NCI-H2171 (cell line): ENCODE results near the gene USP54.
A peak's percentile ranks its signal among the peaks of the same experiment; 100 is the strongest.
"Not testable (repeated sequence)": the region's sequence is repeated elsewhere in the genome, so short reads cannot be mapped to it uniquely, and the experiment has no call there.

ENCODE experiments used
- DNase-seq: peaks from one replicate; lab custom pipeline; 2025; lab: John Stamatoyannopoulos, UW

USP54 gene

DNA sequence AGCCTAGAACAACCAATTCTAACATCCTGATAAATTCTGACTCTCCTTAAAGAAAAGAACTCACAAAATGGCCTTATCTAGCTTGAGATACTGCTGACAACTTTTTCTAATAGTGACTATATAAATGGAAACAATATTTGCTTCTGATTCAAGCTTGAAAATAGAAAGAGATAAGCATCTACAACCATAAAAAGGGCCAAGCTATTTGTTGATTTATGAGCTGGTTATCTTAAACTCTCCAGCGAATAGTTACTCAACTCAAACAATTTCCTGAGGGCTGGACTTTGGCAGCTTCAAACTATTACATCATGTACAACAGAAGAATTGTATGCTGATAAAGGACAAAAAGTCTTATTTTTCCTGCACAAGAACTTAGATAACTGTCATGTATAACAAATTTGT lies 4.6 kb downstream of the USP54 start:
- DNase-seq, result no peak

DNA sequence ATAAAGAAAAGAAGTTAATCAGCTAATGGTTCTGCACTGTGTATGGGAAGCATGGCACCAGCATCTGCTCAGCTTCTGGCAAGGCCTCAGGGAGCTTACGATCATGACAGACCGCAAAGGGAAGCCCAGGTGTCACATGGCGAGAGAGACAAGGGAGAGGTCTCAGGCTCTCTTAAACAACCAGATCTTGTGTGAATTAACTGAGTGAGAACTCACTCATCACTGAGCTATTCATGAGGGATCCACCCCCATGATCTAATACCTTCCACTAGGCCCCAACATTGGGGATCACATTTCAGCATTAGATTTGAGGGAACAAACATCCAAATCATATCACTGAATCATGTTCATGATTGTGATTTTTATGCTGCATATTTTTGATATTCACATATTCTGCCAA lies 5.8 kb downstream of the USP54 start:
- DNase-seq, result no peak

DNA sequence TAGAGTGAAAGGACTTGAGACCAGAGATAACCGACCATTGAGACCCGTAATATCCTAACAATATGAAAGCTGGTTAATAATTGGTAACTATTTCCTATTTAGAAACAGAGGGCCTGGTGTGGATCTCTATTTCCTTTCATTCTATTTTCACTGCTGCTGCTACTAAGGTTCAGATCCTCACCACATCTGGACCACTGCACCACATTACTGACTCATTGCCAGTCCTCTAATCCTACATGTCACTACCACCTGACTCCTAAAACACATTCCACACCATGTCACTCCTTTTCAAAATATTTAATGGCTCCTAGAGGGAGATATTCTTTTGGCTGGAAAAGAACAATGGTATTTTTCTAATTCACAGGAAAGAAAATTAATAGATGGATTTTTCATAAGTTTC lies 6.4 kb downstream of the USP54 start:
- DNase-seq, result no peak

- DNase-seq, result no peak
These were observed 9.2 kb downstream of the USP54 start for GRCh38 chr10:73581918-73582317.

DNA sequence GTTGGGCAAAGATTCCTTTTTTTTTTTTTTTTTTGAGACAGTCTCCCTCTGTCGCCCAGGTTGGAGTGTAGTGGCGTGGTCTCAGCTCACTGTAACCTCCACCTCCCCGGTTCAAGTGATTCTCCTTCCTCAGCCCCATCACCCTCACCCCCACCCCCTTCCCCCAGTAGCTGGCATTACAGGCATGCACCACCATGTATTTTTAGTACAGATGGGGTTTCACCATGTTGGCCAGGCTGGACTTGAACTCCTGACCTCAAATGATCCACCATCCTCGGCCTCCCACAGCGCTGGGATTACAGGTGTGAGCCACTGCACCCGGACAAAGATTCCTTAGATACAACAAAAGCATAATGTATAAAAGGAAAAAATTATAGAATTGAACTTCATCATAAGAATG lies 12.2 kb downstream of the USP54 start:
- not testable (repeated sequence) for DNase-seq

- no peak for DNase-seq
These were observed 13.4 kb downstream of the USP54 start for GRCh38 chr10:73577788-73578187.

GRCh38 chr10:73576890-73577591 lies 14.1 kb downstream of the USP54 start:
- no peak for DNase-seq

DNA sequence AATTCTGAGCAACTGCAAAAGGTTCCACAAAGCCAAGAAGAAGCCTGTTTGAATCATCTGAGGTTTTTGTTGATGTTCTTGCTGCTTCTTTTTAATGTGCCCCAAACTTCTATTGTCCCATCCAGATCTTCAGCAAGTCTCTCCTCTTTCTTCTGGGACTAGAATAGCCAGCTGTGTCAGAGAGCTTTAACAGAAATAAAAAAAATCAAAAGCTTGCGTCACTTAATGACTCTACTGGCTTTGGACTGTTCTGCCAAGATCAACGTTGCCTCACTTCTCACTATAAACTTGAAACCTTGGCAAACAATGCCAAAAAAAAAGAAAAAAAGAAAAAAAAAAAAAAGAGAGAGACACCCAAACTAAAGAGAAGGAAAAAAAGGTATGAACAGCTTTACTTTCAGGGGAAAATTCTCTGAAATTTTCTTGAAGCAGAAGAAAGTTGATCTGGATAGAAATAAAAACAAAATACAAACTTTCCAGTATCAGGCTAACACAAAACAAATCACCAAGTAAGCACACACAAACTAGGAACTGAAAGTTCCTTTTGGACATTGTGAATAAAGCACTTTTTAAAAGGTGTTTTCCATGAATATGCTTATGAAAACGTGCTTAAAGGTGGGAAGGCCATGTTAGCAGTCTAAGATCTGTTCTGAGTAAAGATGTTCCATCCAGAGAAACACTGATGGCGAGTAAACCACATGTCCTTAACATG lies 14.8 kb downstream of the USP54 start:
- no peak for DNase-seq

- DNase-seq, result not testable (repeated sequence)
These were observed 24.1 kb downstream of the USP54 start for GRCh38 chr10:73567025-73567424.

DNA sequence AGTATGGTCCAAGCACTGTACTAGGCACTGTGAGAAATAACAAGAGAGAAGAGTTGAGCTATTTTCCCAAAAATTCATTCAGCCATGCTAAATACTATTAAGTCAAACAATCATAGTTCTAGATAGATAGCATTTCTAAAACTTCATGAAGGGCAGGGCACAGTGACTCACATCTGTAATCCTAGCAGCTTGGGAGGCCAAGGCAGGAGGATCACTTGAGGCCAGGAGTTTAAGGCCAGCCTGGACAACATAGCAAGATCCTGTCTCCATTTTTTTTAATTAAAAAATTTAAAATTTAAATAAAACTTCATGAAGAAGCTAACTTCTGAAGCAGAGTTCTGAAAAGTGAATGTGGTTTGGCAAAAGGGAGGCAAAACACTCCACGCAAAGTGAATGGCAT lies 29.9 kb downstream of the USP54 start:
- DNase-seq, result no peak

DNA sequence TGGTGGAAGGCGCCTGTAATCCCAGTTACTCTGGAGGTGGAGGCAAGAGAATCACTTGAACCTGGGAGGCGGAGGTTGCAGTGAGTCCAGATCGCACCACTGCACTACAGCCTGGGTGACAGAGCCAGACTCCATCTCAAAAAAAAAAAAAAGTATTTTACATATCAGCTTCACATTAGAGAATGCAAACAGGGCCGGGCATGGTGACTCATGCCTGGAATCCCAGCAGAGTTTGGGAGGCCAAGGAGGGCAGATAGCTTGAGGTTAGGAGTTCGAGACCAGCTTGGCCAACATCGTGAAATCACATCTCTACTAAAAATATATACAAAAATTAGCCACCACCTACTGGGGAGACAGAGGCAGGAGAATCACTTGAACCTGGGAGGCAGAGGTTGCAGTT lies 31.6 kb downstream of the USP54 start:
- DNase-seq, result no peak

DNA sequence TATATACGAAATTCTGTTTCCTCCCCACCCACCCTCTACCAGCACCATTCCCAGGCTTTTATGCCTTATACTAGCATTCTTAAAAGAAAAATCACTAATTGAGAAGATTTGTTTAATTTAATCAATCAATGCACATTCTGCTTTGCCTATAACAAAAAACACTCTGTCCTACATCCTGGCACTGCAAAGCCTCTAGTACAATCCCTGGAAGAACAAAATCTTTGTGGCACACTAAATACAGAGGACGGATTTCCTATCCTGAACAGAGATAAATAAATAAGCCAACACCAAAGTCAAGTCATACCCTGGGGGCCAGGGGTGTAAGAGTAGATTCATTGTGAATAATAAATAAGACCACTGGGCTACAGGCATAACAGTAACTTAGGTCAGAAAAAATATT lies 34.3 kb downstream of the USP54 start:
- no peak for DNase-seq

GRCh38 chr10:73554721-73555120 lies 36.4 kb downstream of the USP54 start:
- no peak for DNase-seq

DNA sequence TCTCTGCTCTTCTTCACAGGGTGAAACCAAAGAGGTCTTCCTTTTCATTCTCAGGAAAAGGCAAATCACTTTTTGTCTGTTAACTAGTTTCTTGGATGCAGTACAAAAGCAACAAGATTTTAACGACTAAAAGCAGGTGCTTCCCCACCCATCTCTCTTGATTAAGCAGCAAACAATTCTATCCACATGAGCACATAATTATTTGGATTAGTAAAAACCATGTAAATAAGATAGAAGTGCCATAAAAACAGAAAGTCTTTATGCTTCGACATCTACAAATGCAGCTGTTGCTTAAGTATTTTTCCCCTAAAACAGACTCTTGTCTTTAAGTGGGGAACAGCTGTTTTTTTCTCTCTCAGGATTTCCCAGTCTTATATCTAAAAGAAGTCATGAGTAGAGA lies 37.4 kb downstream of the USP54 start:
- DNase-seq, result no peak

DNA sequence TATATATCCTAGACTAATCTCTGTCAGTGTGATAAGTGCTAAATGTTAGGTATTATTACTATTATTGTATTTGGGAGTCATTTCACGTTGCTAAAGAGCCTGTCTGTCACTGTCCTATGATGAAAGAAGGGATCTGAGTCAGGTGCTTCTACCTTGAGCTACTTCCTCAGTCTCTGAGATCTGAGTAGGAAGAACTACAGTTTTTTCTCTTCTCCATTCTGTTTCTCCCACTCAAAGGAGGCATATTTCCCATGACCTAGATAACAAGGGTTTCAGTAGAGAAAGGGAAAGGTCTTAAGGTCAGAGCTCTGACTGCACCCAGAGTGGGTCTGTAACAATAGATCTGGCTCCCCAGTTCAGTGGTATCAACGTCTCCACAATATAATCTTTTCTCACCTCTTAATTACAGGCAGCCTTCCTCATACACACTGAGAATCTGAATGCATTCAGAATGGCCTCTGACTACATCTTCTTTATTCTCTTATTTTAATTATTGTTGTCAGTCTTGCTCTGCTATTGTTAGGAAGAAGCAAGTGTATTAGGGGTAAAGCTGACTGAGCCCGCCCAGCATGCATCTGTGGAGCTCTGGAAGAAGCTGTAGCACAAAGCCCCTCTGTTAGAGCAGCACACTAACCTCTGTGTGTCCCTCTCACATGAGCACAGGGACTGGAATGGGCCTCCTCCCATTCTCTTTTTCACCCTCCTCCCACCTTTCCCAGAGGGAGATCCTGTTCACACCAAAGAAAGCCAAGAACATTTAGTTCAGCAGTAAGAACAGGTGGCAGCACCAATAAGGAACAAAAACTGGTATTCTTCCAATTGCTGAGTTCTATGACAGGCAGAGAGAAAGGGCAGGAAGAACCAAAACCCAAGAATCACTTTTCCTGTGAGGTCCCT lies 38.1 kb downstream of the USP54 start:
- no peak for DNase-seq

GRCh38 chr10:73551515-73551914 lies 39.6 kb downstream of the USP54 start:
- DNase-seq, result no peak

- DNase-seq, result no peak
These were observed 45.8 kb downstream of the USP54 start for GRCh38 chr10:73545357-73545756.

GRCh38 chr10:73537709-73538108 lies 53.4 kb downstream of the USP54 start:
- no peak for DNase-seq

- DNase-seq, result no peak
These were observed 53.9 kb downstream of the USP54 start for GRCh38 chr10:73537288-73537687.

- DNase-seq, result no peak
These were observed 56.3 kb downstream of the USP54 start for GRCh38 chr10:73534857-73535256.

GRCh38 chr10:73529089-73529832 lies 61.9 kb downstream of the USP54 start:
- DNase-seq, result peak; percentile 31

DNA sequence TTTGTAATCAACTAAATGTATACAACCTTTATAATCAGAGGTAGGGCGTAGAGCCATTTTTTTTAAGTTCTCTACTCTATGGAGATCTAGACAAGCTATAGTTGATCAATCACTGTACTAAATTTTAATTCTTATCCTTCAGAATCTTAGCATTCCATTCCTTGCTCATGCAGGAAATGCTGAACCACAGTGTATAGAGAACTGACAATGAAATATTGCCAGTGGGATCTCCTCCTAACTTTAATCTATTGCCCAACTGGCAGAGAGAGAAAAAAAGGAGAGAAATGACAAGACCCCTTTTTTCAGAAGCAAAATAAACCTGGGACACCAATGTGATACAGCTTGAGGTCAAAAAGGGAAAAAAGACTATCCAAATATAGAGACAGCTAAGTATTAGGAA lies 68.9 kb downstream of the USP54 start:
- DNase-seq, result no peak
